Hepatic stellate cell (primary cell): Measurements from ENCODE around the gene ANKRD42.
A peak's percentile ranks its signal among the peaks of the same experiment; 100 is the strongest.

Source experiments
- DNase-seq: peaks from one replicate; pipeline ENCODE4 v3.0.0; 2011; ENCODE audit warnings: low spot score

Gene ANKRD42

DNA sequence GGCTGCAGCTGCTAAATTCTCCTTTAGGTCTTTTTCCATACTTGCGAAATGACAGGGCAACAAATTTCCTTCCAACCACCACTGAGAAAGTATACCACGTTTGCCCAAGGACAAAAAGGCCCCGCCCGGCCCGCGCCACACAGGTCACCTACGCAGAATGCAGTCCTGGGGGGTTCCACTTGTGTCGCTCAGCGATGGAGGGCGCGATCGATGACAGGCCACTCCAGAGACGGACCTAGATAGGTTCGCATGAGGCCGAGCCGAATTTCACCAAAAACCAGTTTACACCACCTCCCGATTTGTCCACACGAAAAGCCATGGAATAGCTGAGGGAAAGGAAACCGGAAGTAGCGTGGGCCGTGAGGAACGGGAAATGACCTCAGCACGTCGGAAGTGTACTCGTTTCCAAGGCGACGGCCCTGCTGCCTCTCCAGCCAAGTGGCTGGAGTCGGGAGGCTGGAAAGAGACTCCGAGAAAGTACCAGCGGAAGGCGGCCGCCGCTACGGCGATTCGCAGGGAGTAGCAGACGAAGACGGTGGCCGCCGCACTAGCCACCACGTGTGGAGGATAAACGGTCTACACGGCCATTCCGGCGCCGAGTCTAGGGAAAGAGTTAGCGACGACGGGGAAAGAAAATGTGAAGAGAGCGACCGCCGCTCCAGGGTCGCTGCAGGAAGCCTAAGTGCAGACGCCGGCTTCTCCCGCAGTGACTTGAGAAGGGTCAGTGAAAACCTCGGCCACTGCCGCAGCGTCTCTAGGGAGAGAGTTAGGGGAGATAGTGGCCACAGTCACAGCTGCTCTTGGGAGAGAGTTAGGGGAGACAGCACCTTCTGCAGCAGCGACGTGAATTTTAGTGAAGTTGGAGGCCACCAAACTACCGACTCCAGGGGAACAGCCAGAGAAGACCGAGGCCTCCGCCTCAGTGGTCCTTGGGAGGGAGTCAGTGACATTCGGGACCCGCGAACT, at the start of gene ANKRD42:
TSS of gene ANKRD42 (plus strand) at position 398 of the 966 bp plus-strand sequence. CDS start 959 bp downstream, outside the sequence.
- DNase-seq, result peak; percentile 92

DNA sequence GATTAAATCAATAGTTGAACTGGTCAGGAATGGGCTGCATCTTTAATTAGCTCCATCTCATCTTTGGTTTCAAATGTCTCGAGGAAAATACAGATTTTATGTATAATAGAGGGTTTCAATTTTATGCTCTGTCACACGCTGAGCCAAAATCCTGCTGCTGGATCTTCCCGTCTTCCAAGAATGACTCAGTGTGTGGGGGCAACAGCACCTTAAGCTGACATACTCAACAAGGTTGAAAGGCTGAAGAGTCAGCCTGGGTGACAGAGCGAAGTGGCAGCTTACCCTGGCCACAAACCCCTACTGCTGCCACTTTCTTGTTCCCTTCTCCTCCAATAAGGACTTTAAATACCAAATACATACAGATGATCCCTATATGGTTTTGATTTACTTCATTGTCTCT, 45.6 kb upstream of the ANKRD42 start:
- no peak for DNase-seq

DNA sequence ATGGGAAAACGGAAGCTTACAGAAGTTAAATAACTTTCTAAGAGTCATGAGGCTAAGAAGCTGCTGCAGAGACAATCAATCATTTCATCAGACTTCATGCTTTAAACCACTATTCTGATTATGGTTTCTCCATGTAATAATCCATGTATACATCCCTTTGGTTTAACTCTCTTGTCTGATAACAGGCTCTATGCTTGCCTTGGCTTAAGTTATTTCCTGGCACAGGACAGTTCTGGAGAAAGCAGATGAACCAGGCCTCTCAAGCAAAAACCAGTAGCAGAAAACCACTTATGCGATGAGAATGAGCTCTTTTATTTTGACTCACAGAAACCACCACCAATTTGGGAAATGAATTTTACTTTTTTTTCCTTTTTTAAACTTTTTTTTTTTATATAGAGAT, 43.1 kb upstream of the ANKRD42 start:
- no peak for DNase-seq

DNA sequence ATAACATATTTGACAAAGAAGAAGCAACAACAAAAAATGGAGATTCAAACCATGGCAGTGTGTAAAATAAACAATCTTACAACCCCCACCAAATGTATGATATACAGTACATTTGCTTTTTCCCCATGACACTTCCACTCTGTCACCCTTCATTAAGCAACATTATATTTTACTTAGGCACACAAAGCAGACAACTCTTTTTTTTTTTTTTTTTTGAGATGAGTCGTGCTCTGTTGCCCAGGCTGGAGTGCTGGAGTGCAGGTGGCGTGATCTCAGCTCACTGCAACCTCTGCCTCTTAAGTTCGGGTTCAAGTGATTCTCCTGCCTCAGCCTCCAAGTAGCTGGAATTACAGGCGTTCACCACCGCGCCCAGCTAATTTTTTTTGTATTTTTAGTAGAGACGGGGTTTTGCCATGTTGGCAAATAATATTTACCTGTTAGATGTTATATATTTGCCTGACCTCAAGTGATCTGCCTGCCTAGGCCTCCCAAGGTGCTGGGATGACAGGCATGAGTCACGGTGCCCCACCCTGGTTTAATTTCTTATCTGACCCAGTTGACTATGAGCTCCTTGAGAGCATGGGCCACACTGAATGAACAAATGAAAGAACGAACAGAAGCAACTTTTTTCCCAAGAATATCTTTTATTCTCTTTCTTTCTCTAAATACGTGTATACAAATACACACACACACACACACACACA, 42.1 kb upstream of the ANKRD42 start:
- no peak for DNase-seq

DNA sequence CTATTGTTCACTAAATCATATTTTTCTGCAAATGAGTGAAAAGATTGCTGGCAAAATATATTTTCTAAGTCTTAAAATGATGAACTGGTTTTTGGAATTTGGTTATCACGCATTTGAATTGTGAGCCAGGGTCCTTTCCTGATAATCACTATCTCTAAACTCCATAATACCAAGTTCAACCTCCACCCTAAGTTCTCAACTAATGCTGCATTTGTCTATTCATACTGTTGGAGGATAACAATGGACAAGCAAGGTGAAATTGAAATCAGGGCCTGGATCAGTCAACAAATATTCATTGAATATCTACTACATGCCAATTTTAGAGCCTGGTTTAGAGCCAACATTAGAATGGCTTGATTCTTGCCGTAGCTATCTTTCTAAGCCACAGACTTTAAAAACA, 41.2 kb upstream of the ANKRD42 start:
- no peak for DNase-seq

DNA sequence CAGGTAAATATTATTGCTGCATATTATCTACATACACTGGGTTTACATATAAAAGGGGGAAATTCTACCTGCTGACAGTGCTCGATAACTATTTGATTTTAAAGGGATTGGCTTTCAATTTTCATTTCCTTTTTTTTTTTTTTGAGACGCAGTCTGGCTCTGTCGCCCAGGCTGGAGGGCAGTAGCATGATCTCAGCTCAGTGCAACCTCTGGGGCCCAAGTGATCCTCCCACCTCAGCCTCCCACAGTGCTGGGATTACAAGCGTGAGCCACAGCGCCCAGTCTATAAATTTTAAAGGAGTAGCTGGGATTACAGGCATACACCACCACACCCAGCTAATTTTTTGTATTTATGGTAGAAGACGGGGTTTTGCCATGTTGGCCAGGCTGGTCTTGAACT, 39.7 kb upstream of the ANKRD42 start:
- no peak for DNase-seq

DNA sequence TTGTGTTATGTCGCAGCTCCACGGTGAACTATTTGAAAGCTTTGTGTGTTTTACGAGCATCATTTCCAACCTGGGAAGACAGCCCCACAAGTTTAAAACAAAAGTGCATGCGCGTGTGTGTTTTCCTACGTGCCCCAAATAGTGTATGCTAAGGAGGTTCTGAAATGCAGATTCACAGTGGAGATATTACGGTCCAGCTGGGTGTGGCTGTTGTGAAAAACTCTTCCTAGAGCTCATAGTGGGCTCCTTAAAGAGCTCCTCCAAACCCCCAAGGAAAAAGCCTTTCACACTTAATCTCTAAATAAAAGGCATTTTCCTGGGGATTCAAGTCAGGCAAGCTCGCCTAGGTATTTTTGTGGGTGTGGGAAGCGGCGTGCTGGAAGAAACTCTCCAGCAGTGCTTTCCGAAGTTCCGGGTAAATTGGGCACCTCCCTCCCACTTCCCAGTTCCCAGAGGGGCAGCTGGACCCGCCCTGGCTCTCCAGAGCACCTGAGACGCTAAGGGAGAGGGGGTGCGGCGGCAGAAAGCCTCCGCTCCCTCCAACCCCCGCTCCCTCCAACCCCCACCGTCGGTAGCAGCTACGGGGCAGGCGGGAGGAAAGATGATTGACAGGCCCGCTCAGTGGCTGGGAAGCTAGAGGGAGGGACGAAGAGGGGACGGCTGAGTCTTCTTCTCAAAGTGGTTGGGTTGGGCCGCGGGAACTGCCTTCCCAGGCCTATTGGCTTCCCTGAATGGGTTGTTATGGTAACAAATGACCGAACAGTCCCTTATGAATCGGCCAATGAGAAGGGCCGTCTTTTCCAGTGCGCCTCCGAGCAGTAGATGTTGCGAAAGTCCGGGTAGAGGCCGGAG, 37.1 kb upstream of the ANKRD42 start:
- peak; percentile 97 for DNase-seq

DNA sequence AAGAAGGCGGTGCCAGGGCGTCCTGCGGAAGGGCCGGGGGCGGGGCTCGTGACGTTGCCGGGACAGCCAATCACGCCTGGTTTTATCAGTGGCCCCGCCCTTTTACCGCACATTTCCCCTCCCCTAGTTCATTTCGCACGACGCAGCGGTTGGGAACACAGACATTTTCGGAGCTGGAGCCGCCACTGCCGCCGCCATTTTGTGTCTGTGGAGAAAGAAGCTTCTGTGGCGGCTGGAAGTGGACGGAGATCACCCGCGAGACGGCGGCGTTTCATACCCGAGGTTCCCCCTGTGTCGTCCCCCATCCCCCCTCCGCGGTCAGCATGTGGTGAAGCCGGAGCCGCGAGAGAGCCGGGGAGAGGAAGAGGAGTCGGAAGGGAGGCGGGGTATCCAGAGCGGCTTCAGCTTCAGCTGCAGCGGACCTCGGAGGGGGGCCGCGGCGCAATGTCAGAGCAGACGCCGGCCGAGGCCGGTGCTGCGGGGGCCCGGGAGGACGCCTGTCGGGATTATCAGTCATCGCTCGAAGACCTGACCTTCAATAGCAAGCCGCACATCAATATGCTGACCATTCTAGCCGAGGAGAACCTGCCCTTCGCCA, 36.4 kb upstream of the ANKRD42 start, which contains the start of gene PCF11:
TSS of gene PCF11 (plus strand) at position 136 of the 598 bp plus-strand sequence. CDS start at position 445, 309 bp downstream.
- DNase-seq, result no peak

DNA sequence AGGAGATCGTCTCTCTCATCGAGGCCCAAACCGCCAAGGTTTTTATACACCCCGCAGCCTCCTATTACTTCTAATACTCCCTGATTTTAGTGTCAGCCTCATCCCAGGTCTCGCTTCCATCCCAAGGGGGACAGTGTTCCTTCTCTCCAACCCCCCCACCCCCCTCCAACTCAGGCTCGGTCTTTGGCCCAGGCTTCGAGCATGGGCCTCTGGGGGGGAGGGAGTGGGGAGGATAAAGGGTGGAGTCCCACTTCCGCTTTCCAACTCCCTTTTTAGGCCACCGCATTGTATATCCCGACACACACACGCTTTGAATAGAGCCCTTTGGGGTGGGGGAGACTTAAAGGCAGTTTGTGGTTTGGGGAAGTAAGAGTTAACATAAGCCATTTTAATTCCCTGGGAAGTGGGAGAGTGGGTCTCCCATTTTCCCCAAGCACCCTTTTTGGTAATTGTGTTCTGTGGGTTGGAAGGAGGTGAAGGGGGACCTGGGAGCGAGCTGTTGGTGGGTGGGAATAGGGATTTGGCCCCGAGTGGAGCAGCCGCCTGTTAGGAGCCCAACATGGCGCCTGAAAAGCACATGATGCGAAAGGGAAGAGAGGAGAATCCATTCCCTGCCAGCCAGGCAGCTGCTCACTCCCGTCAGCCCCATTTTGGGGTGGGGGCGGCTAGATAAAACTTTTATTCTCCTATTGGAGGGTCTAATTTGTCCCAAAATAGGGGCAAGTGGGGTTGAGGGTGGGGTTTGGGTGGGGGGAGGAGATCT, 35.7 kb upstream of the ANKRD42 start:
- DNase-seq, result peak; percentile 47

DNA sequence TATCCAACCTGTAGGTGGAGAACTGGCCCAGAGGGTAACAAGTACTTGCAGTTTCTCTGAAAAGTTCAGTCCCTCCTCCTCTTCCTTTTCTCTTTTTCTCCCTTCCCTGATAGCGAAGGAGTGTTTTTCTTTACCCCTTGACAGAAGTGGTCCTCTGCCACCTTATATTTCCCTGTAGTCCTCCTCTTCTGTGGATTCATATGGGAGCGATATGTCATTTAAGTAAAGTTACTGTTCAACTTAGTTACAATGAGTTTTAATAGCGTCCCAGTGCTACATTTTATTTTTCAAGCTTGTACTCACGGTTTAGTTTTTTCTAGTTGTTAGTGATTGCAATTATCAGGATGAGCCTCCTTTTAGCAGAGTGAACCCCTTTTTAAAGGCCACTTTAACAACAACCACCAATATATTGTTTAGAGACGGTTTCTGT, 35.1 kb upstream of the ANKRD42 start:
- DNase-seq, result no peak

DNA sequence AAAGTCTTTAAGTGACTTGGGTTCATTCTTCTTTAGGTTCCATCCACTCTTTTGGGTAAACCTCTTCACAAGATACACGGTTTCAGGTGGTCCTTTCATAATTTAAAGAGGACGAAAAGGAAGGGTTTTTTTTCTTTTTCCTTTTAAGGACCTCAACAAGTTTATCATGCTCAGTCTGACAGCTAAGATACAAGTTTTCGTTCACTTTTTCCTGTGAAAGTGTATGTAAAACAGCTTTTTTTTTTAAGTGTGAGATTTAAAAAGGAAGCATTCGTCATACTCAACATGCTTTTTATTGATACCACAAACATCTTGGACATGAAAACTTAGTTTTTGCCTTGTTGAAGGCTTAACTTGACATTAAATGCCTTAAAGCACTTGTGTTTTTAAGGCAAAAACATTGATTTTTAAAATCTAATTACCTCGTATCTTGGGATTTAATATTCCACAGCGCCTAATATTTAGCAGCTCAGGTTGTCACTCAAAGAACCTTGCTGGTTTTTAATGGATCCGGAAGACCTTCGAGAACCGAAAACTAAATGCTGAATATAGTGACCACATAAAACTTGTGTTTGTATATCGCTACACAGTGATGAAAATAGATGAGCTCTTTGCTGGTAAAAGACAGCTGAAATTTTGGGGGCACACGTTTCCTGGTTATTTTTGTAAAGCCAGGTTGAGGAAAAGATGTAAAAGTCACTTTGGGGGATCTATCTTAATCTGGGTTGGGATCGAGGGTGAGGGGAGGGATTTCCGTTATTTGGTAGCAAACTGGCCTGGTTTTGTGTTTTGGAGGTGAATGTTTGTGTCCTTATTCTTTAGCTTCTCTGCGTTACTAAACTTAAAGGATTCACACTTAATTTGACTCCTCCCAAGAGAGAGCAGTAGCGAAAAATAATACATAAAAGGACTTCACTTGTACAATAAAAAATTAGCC, 34.3 kb upstream of the ANKRD42 start:
- DNase-seq, result no peak

DNA sequence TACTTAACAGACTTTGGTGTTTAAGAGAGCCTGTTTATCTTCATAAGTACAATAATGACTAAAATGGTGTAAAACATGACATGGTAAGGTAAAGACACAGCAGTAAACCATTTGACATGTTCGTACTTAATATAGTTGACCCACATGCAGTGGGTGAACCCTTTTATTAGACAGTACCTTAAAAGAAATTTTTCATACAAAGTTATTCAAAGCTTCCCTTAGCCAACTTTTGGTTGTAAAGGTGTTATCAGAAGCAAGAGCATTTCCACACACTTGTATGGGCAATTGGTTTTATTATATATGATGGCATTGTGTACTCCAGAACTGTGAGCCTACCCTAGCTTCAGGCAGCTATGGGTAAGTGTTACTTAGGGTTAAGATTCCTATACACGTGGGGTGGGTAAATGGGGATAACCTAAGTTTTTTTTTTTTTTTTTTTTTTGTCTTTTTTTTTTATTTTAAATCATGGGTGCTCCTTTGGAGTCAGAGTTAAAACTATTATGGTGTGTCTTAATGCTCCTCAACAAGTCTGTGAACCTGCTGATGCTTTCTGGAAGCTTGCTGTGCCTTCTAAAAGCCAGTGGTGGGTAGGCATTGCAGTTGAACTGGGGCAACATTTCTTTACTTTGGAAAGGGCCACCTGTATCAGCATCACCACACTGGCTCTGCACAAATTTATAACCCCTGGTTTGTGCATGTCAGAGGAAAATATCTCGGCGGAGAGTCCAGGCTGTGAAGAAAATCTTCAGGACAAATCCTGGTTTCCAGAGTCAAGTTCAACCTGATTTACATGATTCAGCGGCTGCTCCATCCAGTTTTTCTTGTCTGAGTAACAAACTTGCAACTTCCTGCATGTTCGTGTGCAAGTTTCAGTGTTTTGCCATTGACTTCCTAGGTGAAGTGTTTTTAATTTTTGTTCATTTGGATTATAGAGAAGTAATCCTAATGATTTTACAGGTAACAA, 33.3 kb upstream of the ANKRD42 start:
- DNase-seq, result peak; percentile 8

DNA sequence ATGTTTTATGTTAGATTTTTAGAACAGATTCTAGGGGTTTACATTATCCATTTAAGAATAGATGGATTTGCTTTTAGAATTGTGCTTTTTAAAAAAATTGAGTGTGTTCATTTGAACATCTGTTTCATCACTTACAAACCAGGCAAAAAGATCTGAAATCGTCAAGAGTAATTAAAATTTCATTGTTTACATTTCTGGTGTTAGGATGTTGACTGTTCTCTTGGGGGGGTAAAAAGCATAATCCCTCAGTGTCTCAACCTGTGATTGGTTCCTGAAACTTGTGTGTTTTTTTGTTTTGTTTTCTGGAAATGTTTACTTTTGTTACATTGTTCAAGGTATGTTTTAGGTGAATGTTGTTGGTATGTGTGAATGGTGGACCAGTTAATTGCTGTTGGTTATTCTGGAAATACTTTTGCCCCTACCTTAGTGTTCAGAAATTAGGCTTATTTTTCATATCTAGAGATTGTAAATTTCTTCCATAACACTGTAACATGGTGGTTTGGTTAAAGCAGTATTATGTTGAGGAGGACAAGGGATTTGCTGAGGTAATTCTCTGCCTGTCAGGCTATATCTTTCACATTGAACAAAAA, 31.8 kb upstream of the ANKRD42 start:
- DNase-seq, result no peak

DNA sequence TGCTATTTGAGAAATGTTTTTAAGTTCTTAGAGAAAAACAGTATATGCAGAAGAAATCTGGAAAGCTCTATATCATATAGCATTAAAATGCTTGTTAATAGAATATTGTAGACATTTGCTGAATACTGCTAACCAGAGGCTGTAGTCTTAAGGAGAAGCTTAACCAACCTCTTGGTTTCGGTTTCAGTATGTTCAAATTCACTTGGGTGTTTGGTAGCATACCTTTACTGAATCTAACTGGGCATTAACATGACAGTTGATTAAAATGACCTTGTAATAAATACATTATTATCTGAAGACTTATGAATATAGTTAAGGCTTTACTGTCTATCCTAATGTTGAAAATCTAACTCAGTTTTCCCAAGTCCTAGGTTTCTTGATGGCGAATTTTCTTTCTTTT, 31.1 kb upstream of the ANKRD42 start:
- peak; percentile 18 for DNase-seq

DNA sequence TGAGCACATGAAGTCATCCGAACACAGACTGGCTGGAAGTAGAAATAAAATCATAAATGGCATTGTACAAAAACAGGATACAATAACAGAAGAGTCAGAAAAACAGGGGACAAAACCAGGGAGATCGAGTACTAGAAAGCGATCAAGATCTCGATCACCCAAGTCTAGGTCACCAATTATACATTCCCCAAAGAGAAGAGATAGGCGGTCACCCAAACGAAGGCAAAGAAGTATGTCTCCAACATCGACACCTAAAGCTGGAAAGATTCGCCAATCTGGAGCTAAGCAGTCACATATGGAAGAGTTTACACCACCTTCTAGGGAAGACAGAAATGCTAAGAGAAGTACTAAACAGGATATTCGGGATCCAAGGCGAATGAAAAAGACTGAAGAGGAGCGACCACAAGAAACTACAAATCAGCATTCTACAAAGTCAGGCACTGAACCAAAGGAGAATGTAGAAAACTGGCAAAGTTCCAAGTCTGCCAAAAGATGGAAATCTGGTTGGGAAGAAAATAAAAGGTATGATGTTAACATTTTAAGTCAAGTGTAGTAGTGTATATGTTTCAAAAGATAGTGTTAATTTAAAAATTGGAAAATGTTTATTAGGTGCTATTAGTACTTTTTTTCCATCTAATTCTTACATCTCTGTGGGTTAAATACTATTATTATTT, 27.2 kb upstream of the ANKRD42 start:
- no peak for DNase-seq

DNA sequence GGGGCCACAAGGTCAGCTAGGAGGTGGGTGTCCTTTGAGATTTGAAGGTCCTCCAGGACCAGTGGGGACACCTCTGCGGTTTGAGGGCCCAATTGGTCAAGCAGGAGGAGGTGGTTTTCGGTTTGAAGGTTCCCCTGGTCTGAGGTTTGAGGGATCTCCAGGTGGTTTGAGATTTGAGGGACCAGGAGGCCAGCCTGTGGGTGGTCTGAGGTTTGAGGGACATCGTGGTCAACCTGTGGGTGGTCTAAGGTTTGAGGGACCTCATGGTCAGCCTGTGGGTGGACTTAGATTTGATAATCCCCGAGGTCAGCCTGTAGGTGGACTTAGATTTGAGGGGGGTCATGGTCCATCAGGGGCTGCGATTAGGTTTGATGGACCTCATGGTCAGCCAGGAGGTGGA, 24.8 kb upstream of the ANKRD42 start:
- no peak for DNase-seq

DNA sequence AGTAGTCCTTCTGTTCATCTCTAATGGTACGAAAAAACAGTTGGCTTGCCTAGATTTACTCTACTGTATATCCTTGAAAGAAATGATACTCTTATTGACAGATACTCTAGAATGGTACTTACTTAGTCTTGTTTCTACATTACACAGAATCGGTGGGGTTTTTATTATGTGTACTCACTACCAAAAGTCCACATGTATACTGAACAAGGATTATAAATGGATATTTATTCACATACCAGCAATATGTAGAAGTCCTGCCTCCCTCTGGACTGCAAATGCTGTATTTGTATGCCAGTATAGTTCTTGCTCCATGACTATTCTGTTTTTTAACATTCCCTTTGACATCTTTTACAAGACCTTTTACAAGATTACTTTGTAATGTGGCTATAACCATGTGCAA, 22.6 kb upstream of the ANKRD42 start:
- DNase-seq, result no peak

DNA sequence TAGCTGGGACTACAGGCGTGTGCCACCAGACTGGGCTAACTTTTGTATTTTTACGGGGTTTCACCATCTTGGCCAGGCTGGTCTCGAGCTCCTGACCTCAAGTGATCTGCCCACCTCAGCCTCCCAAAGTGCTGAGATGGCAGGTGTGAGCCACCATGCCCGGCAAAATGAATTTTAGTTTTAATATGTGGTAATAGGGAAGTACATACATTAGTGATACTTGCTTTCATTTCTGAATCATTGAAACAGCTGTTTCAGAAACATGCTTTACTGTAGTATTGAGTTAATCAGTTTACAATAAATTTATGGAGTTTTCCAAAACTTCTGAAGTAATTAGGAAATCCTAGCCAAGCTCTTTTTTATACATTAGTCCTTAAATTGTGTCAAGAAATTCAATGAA, 21.0 kb upstream of the ANKRD42 start:
- DNase-seq, result no peak
